HS-27A (cell line): Measurements from ENCODE around the gene TOP3A.

Source experiments
- DNase-seq: peaks from one replicate; pipeline ENCODE4 v3.0.0-alpha.2; 2012; ENCODE audit warnings: low read depth, missing footprints

Gene TOP3A

GRCh38 chr17:18280249-18280648 lies 34.5 kb downstream of the TOP3A start:
- DNase-seq, result no peak

- no peak for DNase-seq
Observed at GRCh38 chr17:18278867-18279266, 35.9 kb downstream of the TOP3A start.

- DNase-seq, result no peak
Observed at GRCh38 chr17:18277076-18277475, 37.7 kb downstream of the TOP3A start.

GRCh38 chr17:18270046-18270931 lies 44.5 kb downstream of the TOP3A start:
- no peak for DNase-seq

- DNase-seq, result no peak
Observed at GRCh38 chr17:18267927-18268711, 46.7 kb downstream of the TOP3A start.

GRCh38 chr17:18267366-18267765 lies 47.4 kb downstream of the TOP3A start:
- no peak for DNase-seq

GRCh38 chr17:18263885-18264682 lies 50.7 kb downstream of the TOP3A start:
- no peak for DNase-seq

- DNase-seq, result no peak
Observed at GRCh38 chr17:18262641-18263040, 52.2 kb downstream of the TOP3A start.

- DNase-seq, result no peak
Observed at GRCh38 chr17:18262111-18262510, 52.7 kb downstream of the TOP3A start.

GRCh38 chr17:18261659-18262058 lies 53.1 kb downstream of the TOP3A start:
- no peak for DNase-seq

GRCh38 chr17:18261146-18261515 lies 53.7 kb downstream of the TOP3A start:
- DNase-seq, result peak; percentile 34

- peak; percentile 95 for DNase-seq
Observed at GRCh38 chr17:18260332-18261145, 54.3 kb downstream of the TOP3A start, which contains the start of gene MIEF2. TSS of gene MIEF2 (plus strand) at chr17:18260662. CDS start at chr17:18262721, 2,059 bp downstream.

- peak; percentile 83 for DNase-seq
Observed at GRCh38 chr17:18259621-18260331, 55.0 kb downstream of the TOP3A start.

- peak; percentile 58 for DNase-seq
Observed at GRCh38 chr17:18258356-18259038, 56.3 kb downstream of the TOP3A start, which contains the start of gene FLII. TSS of gene FLII (minus strand) at chr17:18258738. CDS start at chr17:18258690, 48 bp downstream.

- peak; percentile 79 for DNase-seq
Observed at GRCh38 chr17:18257982-18258355, 56.8 kb downstream of the TOP3A start.

GRCh38 chr17:18257268-18257981 lies 57.4 kb downstream of the TOP3A start:
- DNase-seq, result no peak

GRCh38 chr17:18256776-18257175 lies 58.0 kb downstream of the TOP3A start:
- DNase-seq, result no peak

GRCh38 chr17:18256351-18256750 lies 58.4 kb downstream of the TOP3A start:
- DNase-seq, result no peak
